Lower leg skin (tissue), 3 donors: ENCODE data around the gene YPEL1.

Experiments
- POLR2A ChIP-seq, 2 donors: fragments of 450-650 bp; IDR thresholded peaks; one replicate each; pipeline ENCODE4 v1.6.1; 2016 to 2017; ENCODE audit warnings: antibody characterized with exemption in 2 of 2, mild to moderate bottlenecking in 1 of 2, moderate library complexity in 1 of 2
- TF ChIP-seq, protein P1 (sequence below), 3 donors: fragments of 450-650 bp; IDR thresholded peaks; one replicate each; pipeline ENCODE4 v1.5.1; 2016; ENCODE audit warnings: antibody characterized with exemption in 3 of 3, mild to moderate bottlenecking in 3 of 3, moderate library complexity in 2 of 3

- TF ChIP-seq POLR2A (IDR thresholded peaks at IDR 0.05): no peak
- TF ChIP-seq, protein P1, sequence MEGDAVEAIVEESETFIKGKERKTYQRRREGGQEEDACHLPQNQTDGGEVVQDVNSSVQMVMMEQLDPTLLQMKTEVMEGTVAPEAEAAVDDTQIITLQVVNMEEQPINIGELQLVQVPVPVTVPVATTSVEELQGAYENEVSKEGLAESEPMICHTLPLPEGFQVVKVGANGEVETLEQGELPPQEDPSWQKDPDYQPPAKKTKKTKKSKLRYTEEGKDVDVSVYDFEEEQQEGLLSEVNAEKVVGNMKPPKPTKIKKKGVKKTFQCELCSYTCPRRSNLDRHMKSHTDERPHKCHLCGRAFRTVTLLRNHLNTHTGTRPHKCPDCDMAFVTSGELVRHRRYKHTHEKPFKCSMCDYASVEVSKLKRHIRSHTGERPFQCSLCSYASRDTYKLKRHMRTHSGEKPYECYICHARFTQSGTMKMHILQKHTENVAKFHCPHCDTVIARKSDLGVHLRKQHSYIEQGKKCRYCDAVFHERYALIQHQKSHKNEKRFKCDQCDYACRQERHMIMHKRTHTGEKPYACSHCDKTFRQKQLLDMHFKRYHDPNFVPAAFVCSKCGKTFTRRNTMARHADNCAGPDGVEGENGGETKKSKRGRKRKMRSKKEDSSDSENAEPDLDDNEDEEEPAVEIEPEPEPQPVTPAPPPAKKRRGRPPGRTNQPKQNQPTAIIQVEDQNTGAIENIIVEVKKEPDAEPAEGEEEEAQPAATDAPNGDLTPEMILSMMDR (IDR thresholded peaks at IDR 0.05): no peak
Observed at GRCh38 chr22:21699643-21700042, 36.0 kb downstream of the YPEL1 start.
